Inflammatory macrophage treated with lipopolysaccharide for 1 hour (primary cell): Measurements from ENCODE around the gene FHL1.

ENCODE experiments used
- DNase-seq, 2 donors: peaks; one replicate each; pipeline ENCODE4 v3.0.0-alpha.2; 2020 to 2022

FHL1 gene

GRCh38 chrX:136189222-136189621 lies 41.9 kb downstream of the FHL1 start:
- no peak for DNase-seq

GRCh38 chrX:136190038-136190713 lies 42.8 kb downstream of the FHL1 start:
- DNase-seq, result no peak

- peak; percentile 51 to 72 for DNase-seq
Observed at GRCh38 chrX:136191171-136191570, 43.8 kb downstream of the FHL1 start.

GRCh38 chrX:136192135-136192534 lies 44.8 kb downstream of the FHL1 start:
- DNase-seq, result no peak

GRCh38 chrX:136192839-136193414 lies 45.6 kb downstream of the FHL1 start:
- peak; percentile 27 to 53 for DNase-seq

GRCh38 chrX:136193771-136194170 lies 46.4 kb downstream of the FHL1 start:
- no peak for DNase-seq

GRCh38 chrX:136194536-136194935 lies 47.2 kb downstream of the FHL1 start:
- DNase-seq, result no peak

- DNase-seq, result no peak
Observed at GRCh38 chrX:136195247-136195646, 47.9 kb downstream of the FHL1 start.

GRCh38 chrX:136196691-136197155 lies 49.4 kb downstream of the FHL1 start:
- DNase-seq, result no peak

GRCh38 chrX:136198010-136198409 lies 50.7 kb downstream of the FHL1 start:
- DNase-seq, result no peak

GRCh38 chrX:136198678-136199243 lies 51.4 kb downstream of the FHL1 start:
- DNase-seq, result no peak

- no peak for DNase-seq
Observed at GRCh38 chrX:136199365-136199764, 52.0 kb downstream of the FHL1 start.

- peak in 1 of 2 donors; percentile 13 for DNase-seq
Observed at GRCh38 chrX:136200466-136200865, 53.1 kb downstream of the FHL1 start.

GRCh38 chrX:136201601-136202000 lies 54.3 kb downstream of the FHL1 start:
- no peak for DNase-seq

GRCh38 chrX:136202889-136203288 lies 55.6 kb downstream of the FHL1 start:
- DNase-seq, result no peak

GRCh38 chrX:136203438-136203837 lies 56.1 kb downstream of the FHL1 start:
- DNase-seq, result no peak

GRCh38 chrX:136203951-136204350 lies 56.6 kb downstream of the FHL1 start:
- DNase-seq, result no peak

GRCh38 chrX:136204571-136204970 lies 57.2 kb downstream of the FHL1 start:
- peak in 1 of 2 donors; percentile 25 for DNase-seq

- DNase-seq, result no peak
Observed at GRCh38 chrX:136205882-136206380, 58.6 kb downstream of the FHL1 start.

GRCh38 chrX:136206916-136207315 lies 59.6 kb downstream of the FHL1 start:
- no peak for DNase-seq

- no peak for DNase-seq
Observed at GRCh38 chrX:136207546-136207945, 60.2 kb downstream of the FHL1 start.

GRCh38 chrX:136209016-136209738 lies 61.8 kb downstream of the FHL1 start:
- DNase-seq, result peak in 1 of 2 donors; percentile 22

GRCh38 chrX:136209751-136210150 lies 62.4 kb downstream of the FHL1 start:
- no peak for DNase-seq
